GM10266 (cell line): Measurements from ENCODE around the gene FRRS1L.

Experiments used
- DNase-seq: peaks from one replicate; pipeline ENCODE4 v3.0.0; 2012; ENCODE audit errors: extremely low spot score
- CTCF ChIP-seq: IDR thresholded peaks from 2 replicates; pipeline ENCODE4 v1.5.1; 2012; ENCODE audit warnings: mild to moderate bottlenecking, low read depth; ENCODE audit not compliant: control insufficient read depth, insufficient read depth; ENCODE audit errors: missing control alignments

FRRS1L gene

DNA sequence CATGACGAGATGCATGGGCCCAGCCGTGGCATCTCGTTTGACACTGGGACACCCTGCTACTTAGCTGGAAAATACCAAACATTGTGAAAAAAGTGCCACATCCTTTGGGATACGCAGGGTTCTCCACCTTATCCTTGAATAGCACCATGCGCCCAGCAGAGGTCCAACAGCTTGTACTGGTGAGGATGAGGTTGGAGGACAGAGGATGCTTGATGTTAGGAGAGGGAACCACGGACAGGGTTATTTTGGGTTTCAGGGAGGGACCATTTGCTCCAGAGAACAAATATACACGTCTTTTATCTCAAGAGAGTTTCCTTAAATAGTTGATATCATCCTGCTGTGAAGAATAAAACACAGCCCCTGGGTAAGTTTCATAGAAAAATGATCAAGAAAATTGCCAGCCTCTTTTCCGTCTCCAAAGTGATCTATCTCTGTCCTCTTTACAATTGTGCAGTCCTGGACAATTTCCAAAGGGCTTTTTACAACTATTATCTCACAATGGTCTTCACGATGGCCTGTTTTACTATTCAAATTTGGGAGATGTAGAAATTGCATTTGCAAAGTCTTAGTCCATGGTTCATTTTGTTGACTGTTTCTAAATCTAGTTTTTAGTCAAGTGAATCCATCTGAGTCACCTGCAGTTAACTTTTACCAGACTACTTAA, 19.9 kb upstream of the FRRS1L start:
- TF ChIP-seq CTCF: no peak
- no peak for DNase-seq

GRCh38 chr9:109182940-109183798, 16.1 kb upstream of the FRRS1L start:
- peak; percentile 51 for TF ChIP-seq CTCF
- no peak for DNase-seq

GRCh38 chr9:109182550-109182939, 15.5 kb upstream of the FRRS1L start:
- TF ChIP-seq CTCF: no peak

GRCh38 chr9:109181284-109181683, 14.2 kb upstream of the FRRS1L start:
- peak; percentile 45 for DNase-seq
- no peak for TF ChIP-seq CTCF

More at GRCh38 chr9:109182550-109182939, 15.5 kb upstream of the FRRS1L start:
- no peak for DNase-seq

GRCh38 chr9:109179801-109180523, 12.9 kb upstream of the FRRS1L start:
- TF ChIP-seq CTCF: no peak

DNA sequence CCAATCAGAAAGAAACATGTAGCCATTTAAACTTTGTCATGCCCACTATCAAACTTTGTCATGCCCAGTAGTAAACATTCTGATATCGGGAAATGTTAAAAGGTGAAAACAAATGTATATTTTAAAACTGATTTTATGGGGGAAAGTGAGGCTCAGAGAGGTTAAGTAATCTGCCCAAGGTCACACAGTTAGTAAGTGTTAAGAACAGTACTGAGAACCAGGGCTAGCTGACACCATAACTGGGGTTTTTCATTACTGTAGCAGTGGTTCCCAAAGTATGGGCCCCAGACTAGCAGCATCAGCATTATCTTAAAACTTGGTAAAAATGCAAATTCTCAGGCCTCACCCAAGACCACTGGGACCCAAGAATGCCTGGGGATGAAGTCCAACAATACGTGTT, 9.9 kb upstream of the FRRS1L start:
- no peak for TF ChIP-seq CTCF
- no peak for DNase-seq

More at GRCh38 chr9:109179801-109180523, 12.9 kb upstream of the FRRS1L start:
- DNase-seq: no peak
